ENCODE data around the gene S100B. TPM values are rescaled to one million over a fixed set of nuclear protein-coding genes. Genes with fewer than 3 reads are reported as not detected.

S100B gene
- total and polyA plus RNA-seq, 9 of the 15 experiments (the other 6 are each of a cell fraction or from before 2014, with no cell fraction given), result not detected

DNA sequence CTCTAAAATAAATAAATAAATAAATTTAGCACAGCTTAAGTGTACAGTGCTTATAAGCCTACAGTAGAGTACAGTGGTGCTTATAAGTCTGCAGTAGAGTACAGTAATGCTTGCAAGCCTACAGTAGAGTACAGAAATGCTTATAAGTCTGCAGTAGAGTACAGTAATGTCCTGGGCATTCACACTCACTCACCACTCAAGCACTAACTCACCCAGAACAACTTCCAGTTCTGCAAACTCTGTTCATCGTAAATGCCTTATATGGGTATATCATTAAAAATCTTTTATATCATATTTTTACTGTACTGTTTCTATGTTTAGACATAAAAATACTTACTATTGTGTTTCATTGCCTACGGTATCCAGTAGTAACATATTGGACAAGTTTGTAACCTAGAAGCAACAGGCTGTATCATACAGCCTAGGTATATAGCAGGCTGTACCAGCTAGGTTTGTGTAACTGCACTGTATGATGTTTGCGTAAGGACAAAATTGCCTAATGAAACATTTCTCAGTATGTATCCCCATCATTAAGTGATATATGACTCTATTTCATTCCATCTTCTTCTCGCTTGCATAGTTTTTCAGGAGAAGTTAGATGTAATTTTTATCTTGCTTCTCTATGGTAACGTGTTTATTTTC lies 14.0 kb upstream of the S100B start (continued):
- TF ChIP-seq, protein P1, sequence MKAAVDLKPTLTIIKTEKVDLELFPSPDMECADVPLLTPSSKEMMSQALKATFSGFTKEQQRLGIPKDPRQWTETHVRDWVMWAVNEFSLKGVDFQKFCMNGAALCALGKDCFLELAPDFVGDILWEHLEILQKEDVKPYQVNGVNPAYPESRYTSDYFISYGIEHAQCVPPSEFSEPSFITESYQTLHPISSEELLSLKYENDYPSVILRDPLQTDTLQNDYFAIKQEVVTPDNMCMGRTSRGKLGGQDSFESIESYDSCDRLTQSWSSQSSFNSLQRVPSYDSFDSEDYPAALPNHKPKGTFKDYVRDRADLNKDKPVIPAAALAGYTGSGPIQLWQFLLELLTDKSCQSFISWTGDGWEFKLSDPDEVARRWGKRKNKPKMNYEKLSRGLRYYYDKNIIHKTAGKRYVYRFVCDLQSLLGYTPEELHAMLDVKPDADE (conservative IDR thresholded peaks at IDR 0.05; ENCODE audit: control insufficient read depth, low read depth, low read length), result no peak
- TF ChIP-seq HSF4 (CRISPR knock-in tag; IDR thresholded peaks at IDR 0.05; ENCODE audit: borderline replicate concordance), result no peak

DNA sequence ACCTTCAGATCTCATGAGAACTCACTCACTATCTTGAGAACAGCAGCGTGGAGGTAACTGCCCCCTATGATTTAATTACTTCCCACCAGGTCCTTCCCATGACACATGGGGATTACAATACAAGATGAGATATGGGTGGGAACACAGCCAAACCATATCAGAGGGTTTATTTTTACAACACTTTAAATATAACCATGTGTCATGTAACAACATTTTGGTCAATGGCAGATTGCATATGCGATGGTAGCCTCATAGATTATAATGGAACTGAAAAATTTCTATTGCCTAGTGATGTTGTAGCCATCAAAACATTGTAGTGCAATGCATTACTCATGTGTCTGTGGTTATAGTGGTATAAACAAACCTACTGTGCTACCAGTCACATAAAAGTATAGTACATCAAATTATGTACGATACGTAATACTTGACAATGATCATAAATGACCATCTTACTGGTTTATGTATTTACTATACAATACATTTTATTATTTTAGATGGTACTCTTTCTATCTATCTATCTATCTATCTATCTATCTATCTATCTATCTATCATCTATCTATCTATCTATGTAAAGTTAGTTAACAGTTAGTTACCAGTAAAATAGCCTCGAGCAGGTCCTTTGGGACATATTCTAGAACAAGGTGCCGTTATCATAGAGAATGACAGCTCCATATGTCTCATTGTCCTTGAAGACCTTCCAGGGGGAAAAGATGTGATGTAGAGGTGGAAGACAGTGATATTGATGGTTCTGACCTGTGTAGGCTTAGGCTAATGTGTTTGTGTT lies 12.6 kb upstream of the S100B start:
- ChIA-PET POLR2A (interaction anchor here (0.6 to 1.8 kb wide), 4 partner anchors 8 to 249 kb away, joined by 3 to 4 read pairs (median 4); partner anchors contain the start of gene PRMT2), CTCF (ENCODE audit: low intra/inter-chr PET ratio) (no interaction called here)
- Histone ChIP-seq H3K4me2 (ENCODE audit: insufficient read depth, low read length) (no peak overlapping the region), H2AFZ (ENCODE audit: low read depth, low read length) (no peak overlapping the region), H3K27me3 (ENCODE audit: control insufficient read depth in 2 of 2, insufficient read depth in 2 of 2, low read length in 2 of 2) (peaks cover 15 to 21% of the 10 kb centered on the region in 2 experiments), H3K4me3 (no peak overlapping the region), H3K79me2 (ENCODE audit: control insufficient read depth, insufficient read depth, low read length) (no peaks in the 10 kb centered on the region), H3K4me1 (replicated peaks in 1 of 2; ENCODE audit: control insufficient read depth in 2 of 2, insufficient read depth in 2 of 2, low read length in 2 of 2) (no peaks in the 10 kb centered on the region), H3K9me3 (replicated peaks; ENCODE audit: control insufficient read depth, insufficient read depth, low read depth, low read length) (no peaks in the 10 kb centered on the region; the same call in 1 of the 2 replicates), H3K36me3 (ENCODE audit: control insufficient read depth, insufficient read depth, low read length) (no peaks in the 10 kb centered on the region), H3K9me1 (ENCODE audit: control insufficient read depth, insufficient read depth, low read length) (no peaks in the 10 kb centered on the region), H3K9ac (ENCODE audit: insufficient read depth in 1 of 2, low read depth in 2 of 2, low read length in 2 of 2) (no peak overlapping the region), H3K27ac (ENCODE audit: extremely low read depth, low read depth, low read length) (no peak overlapping the region), H4K20me1 (replicated peaks; ENCODE audit: control insufficient read depth, insufficient read depth, low read length) (no peaks in the 10 kb centered on the region)
- in situ Hi-C loops (cut with MboI), result no loop called here
- TF ChIP-seq YY1 (IDR thresholded peaks at IDR 0.05; ENCODE audit: borderline replicate concordance in 1 of 3, control insufficient read depth in 1 of 3, extremely low read depth in 1 of 3, insufficient read depth in 3 of 3, insufficient read length in 1 of 3, insufficient replicate concordance in 2 of 3, low read depth in 1 of 3, low read length in 2 of 3) (no peak), DACH1 (IDR thresholded peaks at IDR 0.05; ENCODE audit: partially characterized antibody) (peak; percentile 67), ILK (tag; IDR thresholded peaks at IDR 0.05; ENCODE audit: borderline replicate concordance, low read depth) (no peak), NELFE (IDR thresholded peaks at IDR 0.05; ENCODE audit: insufficient read depth, insufficient read length) (no peak), SP2 (IDR thresholded peaks at IDR 0.05; ENCODE audit: extremely low read depth, low read depth, low read length, poor library complexity, severe bottlenecking) (no peak)
- TF ChIP-seq, protein P2, sequence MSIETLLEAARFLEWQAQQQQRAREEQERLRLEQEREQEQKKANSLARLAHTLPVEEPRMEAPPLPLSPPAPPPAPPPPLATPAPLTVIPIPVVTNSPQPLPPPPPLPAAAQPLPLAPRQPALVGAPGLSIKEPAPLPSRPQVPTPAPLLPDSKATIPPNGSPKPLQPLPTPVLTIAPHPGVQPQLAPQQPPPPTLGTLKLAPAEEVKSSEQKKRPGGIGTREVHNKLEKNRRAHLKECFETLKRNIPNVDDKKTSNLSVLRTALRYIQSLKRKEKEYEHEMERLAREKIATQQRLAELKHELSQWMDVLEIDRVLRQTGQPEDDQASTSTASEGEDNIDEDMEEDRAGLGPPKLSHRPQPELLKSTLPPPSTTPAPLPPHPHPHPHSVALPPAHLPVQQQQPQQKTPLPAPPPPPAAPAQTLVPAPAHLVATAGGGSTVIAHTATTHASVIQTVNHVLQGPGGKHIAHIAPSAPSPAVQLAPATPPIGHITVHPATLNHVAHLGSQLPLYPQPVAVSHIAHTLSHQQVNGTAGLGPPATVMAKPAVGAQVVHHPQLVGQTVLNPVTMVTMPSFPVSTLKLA (conservative IDR thresholded peaks at IDR 0.05), result no peak
- intact Hi-C loops (cut with micrococcal nuclease), result no loop called here
- FAIRE-seq (no peak), ATAC-seq (no peak), DNase-seq (ENCODE audit: extremely low read depth in 1 of 4, low spot score in 3 of 4) (no peak)
- whole genome bisulfite sequencing (ENCODE audit: insufficient coverage, low coverage, missing lambda C conversion rate), result 17% methylated on average over 6 of the region's 6 CpGs
- no TSS peak for BruUV-seq (replicated peaks)

Data from K562 (cell line).